AG09309 (cell line): Measurements from ENCODE around the gene ING5.

Source experiments
- DNase-seq: peaks from one replicate; pipeline ENCODE4 v3.0.0-alpha.2; 2010; ENCODE audit warnings: low read depth
- H3K4me3 ChIP-seq: 2 replicates; pipeline ENCODE4 v1.5.1; 2011; ENCODE audit warnings: mild to moderate bottlenecking, low read depth, low read length, moderate library complexity; ENCODE audit not compliant: control insufficient read depth
- TF ChIP-seq, protein P1 (sequence below): IDR thresholded peaks from 2 replicates; pipeline ENCODE4 v1.5.1; 2011; ENCODE audit warnings: mild to moderate bottlenecking, low read depth, low read length, inconsistent platforms; ENCODE audit not compliant: insufficient read depth, control insufficient read depth; ENCODE audit errors: missing control alignments

Gene ING5

DNA sequence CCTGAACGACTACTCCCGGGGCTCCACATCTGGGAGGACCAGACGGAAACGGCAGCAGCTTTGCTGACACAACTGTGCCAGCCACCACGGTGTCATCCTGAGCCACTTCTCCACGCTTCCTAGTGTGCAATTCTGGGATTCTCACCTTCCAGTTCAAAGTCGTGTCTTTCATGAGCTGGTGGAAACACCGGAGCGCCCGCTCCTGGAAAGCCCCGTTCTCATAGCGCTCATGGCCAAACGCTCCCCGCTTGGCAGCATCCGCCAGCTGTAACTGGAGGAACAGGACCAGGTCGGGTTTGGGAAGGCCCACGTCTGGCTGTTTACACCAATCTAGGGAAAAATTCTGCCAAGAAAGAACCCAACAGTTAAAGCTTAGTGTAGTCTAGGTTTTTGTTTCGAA lies 23.5 kb upstream of the ING5 start:
- TF ChIP-seq, protein P1, sequence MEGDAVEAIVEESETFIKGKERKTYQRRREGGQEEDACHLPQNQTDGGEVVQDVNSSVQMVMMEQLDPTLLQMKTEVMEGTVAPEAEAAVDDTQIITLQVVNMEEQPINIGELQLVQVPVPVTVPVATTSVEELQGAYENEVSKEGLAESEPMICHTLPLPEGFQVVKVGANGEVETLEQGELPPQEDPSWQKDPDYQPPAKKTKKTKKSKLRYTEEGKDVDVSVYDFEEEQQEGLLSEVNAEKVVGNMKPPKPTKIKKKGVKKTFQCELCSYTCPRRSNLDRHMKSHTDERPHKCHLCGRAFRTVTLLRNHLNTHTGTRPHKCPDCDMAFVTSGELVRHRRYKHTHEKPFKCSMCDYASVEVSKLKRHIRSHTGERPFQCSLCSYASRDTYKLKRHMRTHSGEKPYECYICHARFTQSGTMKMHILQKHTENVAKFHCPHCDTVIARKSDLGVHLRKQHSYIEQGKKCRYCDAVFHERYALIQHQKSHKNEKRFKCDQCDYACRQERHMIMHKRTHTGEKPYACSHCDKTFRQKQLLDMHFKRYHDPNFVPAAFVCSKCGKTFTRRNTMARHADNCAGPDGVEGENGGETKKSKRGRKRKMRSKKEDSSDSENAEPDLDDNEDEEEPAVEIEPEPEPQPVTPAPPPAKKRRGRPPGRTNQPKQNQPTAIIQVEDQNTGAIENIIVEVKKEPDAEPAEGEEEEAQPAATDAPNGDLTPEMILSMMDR, result no peak
- no peak overlapping the region for H3K4me3 ChIP-seq
- DNase-seq, result no peak

DNA sequence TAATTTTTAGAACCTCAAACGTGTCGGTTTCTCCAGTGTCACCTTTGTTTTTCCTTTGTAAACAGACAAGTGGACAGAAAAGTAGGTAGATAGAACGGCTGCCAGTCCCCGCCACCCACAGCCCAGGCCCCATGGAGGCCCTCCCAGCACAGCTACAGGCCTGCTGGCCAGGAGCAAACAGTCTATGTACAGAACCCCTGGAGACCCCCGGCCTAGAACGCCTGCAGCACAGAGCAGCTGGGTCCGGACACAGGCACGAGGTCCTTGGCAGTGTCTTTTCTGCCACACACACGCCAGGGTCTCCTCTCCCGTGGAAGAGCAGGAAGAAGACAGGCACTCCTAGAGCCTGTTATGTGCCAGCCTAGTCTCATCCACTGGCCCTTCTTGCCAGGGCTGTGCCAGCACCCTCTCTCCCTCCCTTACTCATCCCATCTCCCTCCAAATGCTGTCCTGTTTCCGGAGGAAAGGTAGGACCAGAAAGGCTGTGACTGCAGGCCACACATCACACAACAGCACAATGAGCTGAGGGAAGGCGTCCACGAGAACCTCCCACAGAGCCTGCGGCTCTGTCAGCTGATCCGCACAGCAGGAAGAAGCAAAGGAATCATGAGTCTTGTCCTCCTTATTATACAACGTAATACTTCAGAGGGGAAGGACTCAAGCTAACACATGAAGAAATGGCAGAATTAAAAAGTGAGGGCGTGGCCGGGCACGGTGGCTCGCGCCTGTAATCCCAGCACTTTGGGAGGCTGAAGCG lies 22.9 kb upstream of the ING5 start:
- DNase-seq, result no peak
- TF ChIP-seq, protein P1, result no peak
- no peak overlapping the region for H3K4me3 ChIP-seq

DNA sequence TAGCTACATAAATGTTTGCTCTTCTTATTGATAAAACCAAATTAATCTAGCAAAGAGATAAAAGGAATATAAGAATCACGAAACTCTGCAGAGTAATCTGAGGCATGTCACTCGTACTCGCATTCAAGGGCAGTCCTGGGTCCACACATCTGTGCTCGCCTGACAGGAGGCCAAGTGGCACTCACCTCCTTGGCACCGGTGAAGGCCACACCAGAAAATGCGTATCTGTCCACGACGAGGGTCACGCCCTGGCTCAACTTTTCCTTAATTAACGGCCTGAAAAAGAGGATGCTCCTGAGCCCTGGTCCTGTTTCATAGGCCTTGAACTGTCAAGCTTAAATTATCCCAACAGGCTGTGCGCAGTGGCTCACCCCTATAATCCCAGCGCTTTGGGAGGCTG lies 21.8 kb upstream of the ING5 start:
- no peak for DNase-seq
- no peak overlapping the region for H3K4me3 ChIP-seq
- TF ChIP-seq, protein P1, result no peak

DNA sequence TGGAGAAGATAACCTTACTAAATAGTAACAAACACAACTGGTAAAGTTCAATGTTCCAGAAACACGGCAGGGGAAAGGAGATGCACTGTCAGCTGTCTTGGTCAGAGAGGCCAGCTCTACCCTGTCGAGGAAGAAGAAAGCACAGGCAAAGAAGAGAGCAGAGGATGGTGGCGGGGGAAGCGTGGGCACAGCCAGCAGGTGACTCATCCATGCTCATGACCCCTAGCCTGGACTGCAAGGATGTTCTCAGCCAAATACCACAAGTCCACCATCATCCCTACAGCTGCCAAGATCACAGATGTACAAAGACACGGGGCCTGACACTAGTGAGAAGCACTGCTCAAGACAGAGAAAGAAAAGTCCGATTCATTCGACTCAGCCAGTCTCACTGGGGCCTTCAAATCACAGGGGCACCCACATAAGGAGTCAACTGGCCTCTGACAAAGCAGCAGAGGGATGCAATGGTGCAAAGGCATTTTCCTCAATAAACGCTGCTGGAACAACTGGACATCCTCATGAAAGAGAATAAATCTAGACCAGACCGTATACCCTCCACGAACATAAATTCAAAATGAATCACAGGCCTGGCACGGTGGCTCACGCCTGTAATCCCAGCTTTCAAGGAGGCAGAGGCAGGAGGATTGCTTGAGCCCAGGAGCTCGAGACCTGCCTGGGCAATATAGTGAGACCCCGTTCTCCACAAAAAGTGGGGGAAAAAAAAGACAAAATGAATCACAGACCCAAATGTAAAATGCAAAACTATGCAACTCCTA lies 20.8 kb upstream of the ING5 start:
- H3K4me3 ChIP-seq, result no peak overlapping the region
- peak; percentile 93 for DNase-seq
- TF ChIP-seq, protein P1, result no peak

DNA sequence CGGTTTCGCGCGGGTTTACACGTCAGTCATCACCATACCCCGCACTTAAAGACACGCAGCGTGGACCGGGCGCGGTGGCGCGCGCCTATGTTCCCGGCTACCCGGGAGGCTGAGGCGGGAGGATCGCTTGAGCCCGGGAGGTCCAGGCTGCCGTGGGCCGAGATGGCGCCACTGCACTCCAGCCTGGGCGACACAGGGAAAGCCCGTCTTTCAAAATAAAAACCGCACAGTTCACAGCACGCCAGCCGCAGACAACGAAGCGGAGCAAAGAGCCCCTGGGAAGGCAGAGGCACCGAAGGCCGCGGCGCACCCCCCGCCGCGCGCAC lies 15.6 kb upstream of the ING5 start:
- H3K4me3 ChIP-seq, result peak overlapping the region; percentile 80
- TF ChIP-seq, protein P1, result no peak
- DNase-seq, result no peak

DNA sequence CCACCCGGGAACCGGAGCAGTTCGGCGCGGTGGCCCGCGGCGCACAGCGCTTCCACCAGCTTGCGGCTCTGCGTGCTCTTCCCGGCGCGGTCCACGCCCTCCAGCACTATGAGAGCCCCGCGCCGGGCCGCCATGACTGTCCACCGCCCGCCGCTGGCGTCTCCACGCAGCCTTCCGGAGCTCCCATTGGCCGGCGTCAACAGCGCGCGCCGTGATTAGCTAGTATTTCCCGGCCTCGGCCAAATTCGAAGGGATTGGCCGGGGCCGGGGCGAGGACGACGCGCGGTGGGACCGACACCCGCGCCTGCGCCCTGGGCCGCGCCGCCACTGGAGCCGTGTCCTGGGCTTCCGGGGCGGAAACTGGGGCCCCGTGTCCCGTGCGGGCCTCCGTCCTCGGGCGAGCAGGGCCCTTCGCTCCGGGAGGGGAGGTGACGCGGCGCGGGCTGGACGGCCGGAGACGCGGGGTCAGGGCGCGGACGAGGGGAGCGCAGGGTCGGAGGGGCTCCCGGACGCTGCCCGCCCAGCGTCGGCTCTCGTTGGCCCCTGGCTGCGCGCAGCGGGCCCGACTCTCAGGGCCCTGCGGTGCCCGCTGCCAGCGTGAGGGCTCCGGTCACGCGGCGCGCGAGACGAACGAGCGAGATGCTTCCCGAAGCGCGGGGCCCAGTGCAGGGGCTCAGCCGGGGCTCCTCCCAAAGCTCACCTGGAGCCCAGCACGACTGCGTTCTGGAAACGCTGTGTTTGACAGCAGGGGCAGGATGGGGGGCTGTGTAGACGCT lies 15.0 kb upstream of the ING5 start, which contains the start of gene DTYMK:
Gene DTYMK, minus strand, starts transcription at position 166 of the 776 bp plus-strand sequence. Its CDS starts 32 bp downstream, at position 134.
- TF ChIP-seq, protein P1, result no peak
- peak within 1 kb of the TSS; percentile 80 for H3K4me3 ChIP-seq
- peak; percentile 63 for DNase-seq
